IMR-90 (cell line): ENCODE data around the gene ZNF780A. TPM values are rescaled to one million over a fixed set of nuclear protein-coding genes. Genes with fewer than 3 reads are reported as not detected.

Source experiments
- ATAC-seq: fragments of 200-7000 bp; cut with Tn5 transposase; 2 replicates; pipeline ENCODE4 v1.9.1; 2020; ENCODE audit warnings: low read depth, mild to moderate bottlenecking, moderate library complexity
- BruUV-seq: library from RNA; stranded (reverse); fragments of 400-500 nt; replicated peaks from 2 replicates; lab custom pipeline; 2021; lab: Mats Ljungman, UMichigan
- CTCF ChIA-PET: fragments of 300-600 bp; formaldehyde crosslinking; extraction: SDS; loops from one replicate; lab custom pipeline; 2021; ENCODE audit warnings: antibody characterized with exemption; lab: Yijun Ruan, JAX
- POLR2A ChIA-PET: fragments of 300-600 bp; sonication (Branson Sonifier 250); formaldehyde crosslinking; loops from one replicate; lab custom pipeline; 2022; ENCODE audit warnings: antibody characterized with exemption; ENCODE audit not compliant: unreplicated experiment; lab: Charles Lee
- DNase-seq: peaks from one replicate; pipeline ENCODE4 v3.0.0; 2013
- H2AFZ ChIP-seq: replicated peaks from 2 replicates; pipeline ENCODE3; 2013; ENCODE audit warnings: low read length, mild to moderate bottlenecking; ENCODE audit not compliant: poor library complexity
- H2AK5ac ChIP-seq: 2 replicates; pipeline ENCODE4 v1.6.1; 2013; ENCODE audit warnings: low read depth, low read length, inconsistent platforms
- H2AK9ac ChIP-seq: replicated peaks from 2 replicates; pipeline ENCODE3; 2013; ENCODE audit warnings: mild to moderate bottlenecking, low read depth, low read length, moderate library complexity; ENCODE audit not compliant: poor library complexity
- H2BK120ac ChIP-seq: 2 replicates; pipeline ENCODE4 v1.6.1; 2013; ENCODE audit warnings: low read depth, low read length, inconsistent platforms
- H2BK15ac ChIP-seq: 3 replicates; pipeline ENCODE4 v1.6.1; 2013; ENCODE audit warnings: low read depth, low read length, inconsistent platforms
- H2BK20ac ChIP-seq: 2 replicates; pipeline ENCODE4 v1.6.1; 2013; ENCODE audit warnings: low read depth, mild to moderate bottlenecking, inconsistent platforms, low read length, moderate library complexity
- H2BK5ac ChIP-seq: 2 replicates; pipeline ENCODE4 v1.6.1; 2013; ENCODE audit warnings: mild to moderate bottlenecking, low read depth, low read length, inconsistent platforms; ENCODE audit not compliant: poor library complexity, severe bottlenecking
- H3K14ac ChIP-seq: replicated peaks from 2 replicates; pipeline ENCODE4 v1.6.1; 2013; ENCODE audit warnings: low read depth, low read length, inconsistent platforms
- H3K18ac ChIP-seq: 2 replicates; pipeline ENCODE4 v1.6.1; 2013; ENCODE audit warnings: low read depth, low read length, control low read depth
- H3K23ac ChIP-seq: 2 replicates; pipeline ENCODE4 v1.6.1; 2013; ENCODE audit warnings: low read depth, low read length, inconsistent platforms
- H3K27ac ChIP-seq: 2 replicates; pipeline ENCODE4 v1.5.1; 2013; ENCODE audit warnings: mild to moderate bottlenecking, control low read depth, low read length; ENCODE audit not compliant: insufficient read depth
- H3K27me3 ChIP-seq: 2 replicates; pipeline ENCODE4 v1.6.1; 2013; ENCODE audit warnings: low read length; ENCODE audit not compliant: control insufficient read depth, insufficient read depth
- H3K36me3 ChIP-seq: 2 replicates; pipeline ENCODE4 v1.6.1; 2013; ENCODE audit warnings: low read length, mixed read lengths; ENCODE audit not compliant: control insufficient read depth, insufficient read depth
- H3K4ac ChIP-seq: 2 replicates; pipeline ENCODE4 v1.6.1; 2013; ENCODE audit warnings: low read depth, low read length, inconsistent platforms
- H3K4me1 ChIP-seq: 2 replicates; pipeline ENCODE4 v1.6.1; 2013; ENCODE audit warnings: low read length, mixed read lengths; ENCODE audit not compliant: control insufficient read depth, insufficient read depth
- H3K4me2 ChIP-seq: 2 replicates; pipeline ENCODE4 v1.6.1; 2013; ENCODE audit warnings: low read depth, mild to moderate bottlenecking, control low read depth, low read length, moderate library complexity
- H3K4me3 ChIP-seq: 2 replicates; pipeline ENCODE4 v1.5.1; 2013; ENCODE audit warnings: low read depth, mild to moderate bottlenecking, control low read depth, low read length, moderate library complexity; ENCODE audit not compliant: insufficient read depth
- H3K56ac ChIP-seq: 2 replicates; pipeline ENCODE4 v1.6.1; 2013; ENCODE audit warnings: low read length, inconsistent platforms; ENCODE audit not compliant: insufficient read depth; ENCODE audit errors: extremely low read depth
- H3K79me1 ChIP-seq, 2 experiments: 2 replicates each; pipeline ENCODE4 v1.6.1; 2013; ENCODE audit warnings: low read length in 2 of 2, inconsistent platforms in 1 of 2, low read depth in 1 of 2
- H3K9ac ChIP-seq: 2 replicates; pipeline ENCODE4 v1.6.1; 2013; ENCODE audit warnings: low read depth, low read length, control low read depth
- H3K9me1 ChIP-seq: 2 replicates; pipeline ENCODE4 v1.6.1; 2013; ENCODE audit warnings: low read length, inconsistent platforms; ENCODE audit not compliant: insufficient read depth
- H3K9me3 ChIP-seq: 2 replicates; pipeline ENCODE4 v1.6.1; 2013; ENCODE audit warnings: low read length; ENCODE audit not compliant: control insufficient read depth, insufficient read depth
- H4K20me1 ChIP-seq: 2 replicates; pipeline ENCODE4 v1.6.1; 2013; ENCODE audit warnings: low read length, inconsistent platforms; ENCODE audit not compliant: insufficient read depth
- H4K5ac ChIP-seq: 2 replicates; pipeline ENCODE4 v1.6.1; 2013; ENCODE audit warnings: mild to moderate bottlenecking, low read depth, low read length, control low read depth
- H4K8ac ChIP-seq, 2 experiments: 2 replicates each; pipeline ENCODE4 v1.6.1; 2013; ENCODE audit warnings: low read depth in 2 of 2, low read length in 2 of 2, control low read depth in 1 of 2, inconsistent platforms in 1 of 2
- H4K91ac ChIP-seq: 2 replicates; pipeline ENCODE4 v1.6.1; 2013; ENCODE audit warnings: low read depth, low read length, inconsistent platforms; ENCODE audit not compliant: insufficient read depth
- BHLHE40 ChIP-seq: fragments of 150-350 bp; IDR thresholded peaks from 2 replicates; pipeline ENCODE4 v1.6.1; 2016; ENCODE audit warnings: mild to moderate bottlenecking, low read depth, low read length
- CEBPB ChIP-seq: IDR thresholded peaks from 2 replicates; pipeline ENCODE4 v1.6.1; 2012; ENCODE audit warnings: low read depth, low read length, improper control_type of control experiment
- CHD1 ChIP-seq: IDR thresholded peaks from 2 replicates; pipeline ENCODE4 v1.6.1; 2012; ENCODE audit warnings: low read depth, low read length, improper control_type of control experiment
- ELK1 ChIP-seq: fragments of 150-350 bp; IDR thresholded peaks from 2 replicates; pipeline ENCODE4 v1.6.1; 2016; ENCODE audit warnings: low read depth, mild to moderate bottlenecking, low read length, moderate library complexity, borderline replicate concordance
- FOS ChIP-seq: fragments of 150-350 bp; IDR thresholded peaks from 2 replicates; pipeline ENCODE4 v1.6.1; 2016; ENCODE audit warnings: low read depth, low read length
- MAFK ChIP-seq: IDR thresholded peaks from 2 replicates; pipeline ENCODE4 v1.6.1; 2012; ENCODE audit warnings: low read depth, low read length, improper control_type of control experiment
- MAZ ChIP-seq: IDR thresholded peaks from 2 replicates; pipeline ENCODE4 v1.6.1; 2012; ENCODE audit warnings: low read depth, mild to moderate bottlenecking, low read length, improper control_type of control experiment, moderate library complexity, borderline replicate concordance
- MXI1 ChIP-seq: IDR thresholded peaks from 2 replicates; pipeline ENCODE4 v1.6.1; 2012; ENCODE audit warnings: low read depth, mild to moderate bottlenecking, low read length, moderate library complexity, borderline replicate concordance
- NFE2L2 ChIP-seq: fragments of 150-350 bp; IDR thresholded peaks from 2 replicates; pipeline ENCODE4 v1.6.1; 2016; ENCODE audit warnings: low read depth, mild to moderate bottlenecking, low read length
- POLR2A ChIP-seq: IDR thresholded peaks from 2 replicates; pipeline ENCODE4 v1.6.1; 2012; ENCODE audit warnings: mild to moderate bottlenecking, low read depth, low read length
- RAD21 ChIP-seq: IDR thresholded peaks from 2 replicates; pipeline ENCODE4 v1.6.1; 2012; ENCODE audit warnings: low read length, improper control_type of control experiment
- RCOR1 ChIP-seq: IDR thresholded peaks from 2 replicates; pipeline ENCODE4 v1.6.1; 2012; ENCODE audit warnings: mild to moderate bottlenecking, low read length, improper control_type of control experiment; ENCODE audit not compliant: insufficient replicate concordance
- RFX5 ChIP-seq: IDR thresholded peaks from 2 replicates; pipeline ENCODE4 v1.8.0; 2012; ENCODE audit warnings: low read depth, mild to moderate bottlenecking, low read length, moderate library complexity
- SMC3 ChIP-seq: fragments of 150-350 bp; IDR thresholded peaks from 2 replicates; pipeline ENCODE4 v1.6.1; 2016; ENCODE audit warnings: low read depth, mild to moderate bottlenecking, antibody characterized with exemption, low read length, moderate library complexity
- WGBS, 2 experiments: methylation state at CpG; one replicate each; pipeline versions ENCODE4 v1.1.5 to v1.1.7; 2013; ENCODE audit warnings: missing lambda C conversion rate in 2 of 2; ENCODE audit not compliant: insufficient read length in 1 of 2; ENCODE audit errors: extremely low coverage in 2 of 2; 5-methylcytosine and 5-hydroxymethylcytosine counted together
- dilution Hi-C: fragments of 300-500 bp; cut with HindIII; formaldehyde crosslinking; loops from one replicate; pipeline ENCODE4 v1.14.3; 2018; ENCODE audit warnings: low sequenced_read_pairs; ENCODE audit not compliant: unreplicated experiment
- in situ Hi-C: fragments of 300-500 bp; cut with MboI; formaldehyde crosslinking; loops from 3 replicates; pipeline ENCODE4 v1.14.3; 2019; ENCODE audit warnings: low sequenced_read_pairs, inconsistent platforms, mixed read lengths
- intact Hi-C: fragments of 100-400 bp; cut with micrococcal nuclease; formaldehyde crosslinking; loops from 2 replicates; pipeline ENCODE4 v1.10.0; 2022
- polyA plus RNA-seq, 3 experiments: library from polyadenylated mRNA; depleted of rRNA; stranded (reverse); fragments of >200 nt; gene quantifications; 2 replicates each; pipeline ENCODE4 v1.2.3, GENCODE V29; 2012; ENCODE audit warnings: low replicate concordance in 1 of 3
- total RNA-seq: library from RNA; depleted of rRNA; stranded (reverse); fragments of >200 nt; gene quantifications from 2 replicates; pipeline ENCODE4 v1.2.3, GENCODE V29; 2012
- TF ChIP-seq, protein P1 (sequence below): fragments of 150-350 bp; IDR thresholded peaks from 2 replicates; pipeline ENCODE4 v1.6.1; 2017; ENCODE audit warnings: mild to moderate bottlenecking, antibody characterized with exemption, low read length, low read depth
- TF ChIP-seq, protein P2 (sequence below): conservative IDR thresholded peaks from 2 replicates; pipeline ENCODE4 v1.5.1; 2012; ENCODE audit warnings: mild to moderate bottlenecking, low read depth, low read length, improper control_type of control experiment

Gene ZNF780A
- total and polyA plus RNA-seq, 2 of the 4 experiments (the other 2 are of a cell fraction), result 6.2 to 17.0 TPM

DNA sequence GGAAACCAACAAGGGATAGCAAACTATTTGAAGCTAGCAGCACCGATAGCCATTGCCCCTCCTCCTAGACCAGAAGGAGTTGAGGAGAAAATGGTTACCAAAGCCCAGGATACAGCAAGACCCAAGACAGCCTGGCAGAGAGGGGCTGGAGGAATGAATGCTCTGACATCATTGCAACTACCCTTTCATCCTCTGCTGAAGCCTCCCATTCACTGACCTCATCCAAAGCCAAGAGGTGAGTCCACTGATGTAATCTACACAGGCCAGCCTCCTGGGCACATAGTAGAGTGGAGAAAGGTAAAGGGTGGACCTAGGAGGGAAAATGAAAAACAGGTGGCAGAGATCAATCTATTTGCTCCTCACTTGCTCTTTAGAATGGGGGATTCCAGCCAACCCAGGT lies 42.7 kb upstream of the ZNF780A start:
- H2BK5ac ChIP-seq, result no peak overlapping the region
- no peak overlapping the region for H2AK5ac ChIP-seq
- ChIA-PET POLR2A (no interaction called here), CTCF (no interaction called here)
- H3K9ac ChIP-seq, result no peak overlapping the region
- no TSS peak for BruUV-seq
- H3K14ac ChIP-seq, result no peak overlapping the region
- dilution Hi-C loops (no loop called here), intact Hi-C loops (loop anchor here (10.0 kb wide), 1 partner anchor 461 kb away; no protein-coding TSS in a partner anchor), in situ Hi-C loops (loop anchor here (25.0 kb wide), 1 partner anchor 379 kb away; no protein-coding TSS in a partner anchor)
- peaks cover 12% of the 10 kb centered on the region for H3K27me3 ChIP-seq
- H3K4me1 ChIP-seq, result no peaks in the 10 kb centered on the region
- no peaks in the 10 kb centered on the region for H3K9me1 ChIP-seq
- no peak overlapping the region for H2BK15ac ChIP-seq
- no peak overlapping the region for H3K56ac ChIP-seq
- DNase-seq (no peak), ATAC-seq (no peak)
- no peak overlapping the region for H3K23ac ChIP-seq
- no peak overlapping the region for H2AFZ ChIP-seq
- H4K8ac ChIP-seq, result no peak overlapping the region
- no peak overlapping the region for H4K5ac ChIP-seq
- no peak overlapping the region for H2AK9ac ChIP-seq
- TF ChIP-seq CEBPB, result no peak
- no peak for TF ChIP-seq MAFK
- no peak for TF ChIP-seq BHLHE40
- no peak for TF ChIP-seq POLR2A
- TF ChIP-seq RCOR1, result no peak
- TF ChIP-seq, protein P1, sequence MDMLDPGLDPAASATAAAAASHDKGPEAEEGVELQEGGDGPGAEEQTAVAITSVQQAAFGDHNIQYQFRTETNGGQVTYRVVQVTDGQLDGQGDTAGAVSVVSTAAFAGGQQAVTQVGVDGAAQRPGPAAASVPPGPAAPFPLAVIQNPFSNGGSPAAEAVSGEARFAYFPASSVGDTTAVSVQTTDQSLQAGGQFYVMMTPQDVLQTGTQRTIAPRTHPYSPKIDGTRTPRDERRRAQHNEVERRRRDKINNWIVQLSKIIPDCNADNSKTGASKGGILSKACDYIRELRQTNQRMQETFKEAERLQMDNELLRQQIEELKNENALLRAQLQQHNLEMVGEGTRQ, result no peak
- TF ChIP-seq MXI1, result no peak
- no peak for TF ChIP-seq RAD21
- no peak for TF ChIP-seq NFE2L2
- TF ChIP-seq RFX5, result no peak
- no peak for TF ChIP-seq ELK1
- TF ChIP-seq FOS, result no peak
- no peak for TF ChIP-seq CHD1
- TF ChIP-seq SMC3, result no peak
- TF ChIP-seq MAZ, result no peak
- TF ChIP-seq, protein P2, sequence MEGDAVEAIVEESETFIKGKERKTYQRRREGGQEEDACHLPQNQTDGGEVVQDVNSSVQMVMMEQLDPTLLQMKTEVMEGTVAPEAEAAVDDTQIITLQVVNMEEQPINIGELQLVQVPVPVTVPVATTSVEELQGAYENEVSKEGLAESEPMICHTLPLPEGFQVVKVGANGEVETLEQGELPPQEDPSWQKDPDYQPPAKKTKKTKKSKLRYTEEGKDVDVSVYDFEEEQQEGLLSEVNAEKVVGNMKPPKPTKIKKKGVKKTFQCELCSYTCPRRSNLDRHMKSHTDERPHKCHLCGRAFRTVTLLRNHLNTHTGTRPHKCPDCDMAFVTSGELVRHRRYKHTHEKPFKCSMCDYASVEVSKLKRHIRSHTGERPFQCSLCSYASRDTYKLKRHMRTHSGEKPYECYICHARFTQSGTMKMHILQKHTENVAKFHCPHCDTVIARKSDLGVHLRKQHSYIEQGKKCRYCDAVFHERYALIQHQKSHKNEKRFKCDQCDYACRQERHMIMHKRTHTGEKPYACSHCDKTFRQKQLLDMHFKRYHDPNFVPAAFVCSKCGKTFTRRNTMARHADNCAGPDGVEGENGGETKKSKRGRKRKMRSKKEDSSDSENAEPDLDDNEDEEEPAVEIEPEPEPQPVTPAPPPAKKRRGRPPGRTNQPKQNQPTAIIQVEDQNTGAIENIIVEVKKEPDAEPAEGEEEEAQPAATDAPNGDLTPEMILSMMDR, result no peak
- no peak overlapping the region for H3K4me3 ChIP-seq
- no peaks in the 10 kb centered on the region for H3K9me3 ChIP-seq
- H3K4ac ChIP-seq, result no peak overlapping the region
- H2BK20ac ChIP-seq, result no peak overlapping the region
- H3K18ac ChIP-seq, result no peak overlapping the region
- no peak overlapping the region for H2BK120ac ChIP-seq
- H3K79me1 ChIP-seq, result no peaks in the 10 kb centered on the region
- no CpG with 5 or more reads among the region's 1 CpG for WGBS, 2 experiments
- no peaks in the 10 kb centered on the region for H4K20me1 ChIP-seq
- H3K36me3 ChIP-seq, result no peaks in the 10 kb centered on the region
- H3K27ac ChIP-seq, result no peak overlapping the region
- H3K4me2 ChIP-seq, result no peak overlapping the region
- H4K91ac ChIP-seq, result no peak overlapping the region
